ENCODE data around the gene DCUN1D2.

DNA sequence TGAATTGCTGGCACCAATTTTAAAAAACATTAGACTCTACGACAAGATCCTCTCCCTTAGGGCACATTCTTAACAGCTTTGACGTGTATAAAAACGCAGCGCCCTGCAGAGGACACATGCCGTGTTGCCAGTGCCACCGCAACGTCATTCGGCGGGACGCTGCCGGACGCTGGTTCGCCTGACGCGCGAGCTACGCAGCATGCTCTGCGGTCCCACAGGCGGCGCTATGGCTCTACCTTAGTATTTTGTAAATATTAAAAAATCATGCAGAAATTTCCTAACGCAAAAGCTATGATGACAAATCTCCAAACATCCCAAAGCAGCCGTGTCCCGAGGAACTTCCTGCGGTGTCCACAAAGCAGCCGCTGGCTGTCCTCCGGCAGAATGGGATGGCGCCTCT, 33.0 kb downstream of the DCUN1D2 start:
- TF ChIP-seq, protein P1, sequence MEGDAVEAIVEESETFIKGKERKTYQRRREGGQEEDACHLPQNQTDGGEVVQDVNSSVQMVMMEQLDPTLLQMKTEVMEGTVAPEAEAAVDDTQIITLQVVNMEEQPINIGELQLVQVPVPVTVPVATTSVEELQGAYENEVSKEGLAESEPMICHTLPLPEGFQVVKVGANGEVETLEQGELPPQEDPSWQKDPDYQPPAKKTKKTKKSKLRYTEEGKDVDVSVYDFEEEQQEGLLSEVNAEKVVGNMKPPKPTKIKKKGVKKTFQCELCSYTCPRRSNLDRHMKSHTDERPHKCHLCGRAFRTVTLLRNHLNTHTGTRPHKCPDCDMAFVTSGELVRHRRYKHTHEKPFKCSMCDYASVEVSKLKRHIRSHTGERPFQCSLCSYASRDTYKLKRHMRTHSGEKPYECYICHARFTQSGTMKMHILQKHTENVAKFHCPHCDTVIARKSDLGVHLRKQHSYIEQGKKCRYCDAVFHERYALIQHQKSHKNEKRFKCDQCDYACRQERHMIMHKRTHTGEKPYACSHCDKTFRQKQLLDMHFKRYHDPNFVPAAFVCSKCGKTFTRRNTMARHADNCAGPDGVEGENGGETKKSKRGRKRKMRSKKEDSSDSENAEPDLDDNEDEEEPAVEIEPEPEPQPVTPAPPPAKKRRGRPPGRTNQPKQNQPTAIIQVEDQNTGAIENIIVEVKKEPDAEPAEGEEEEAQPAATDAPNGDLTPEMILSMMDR (conservative IDR thresholded peaks at IDR 0.05), result no peak
- no peak for TF ChIP-seq ZFX (IDR thresholded peaks at IDR 0.05)
